Uterus (tissue), 4 donors: ENCODE results near the gene DHFR. TPM values are rescaled to one million over a fixed set of nuclear protein-coding genes. Genes with fewer than 3 reads are reported as not detected.

Experiments used
- DNase-seq, 2 donors: peaks; one replicate each; pipeline ENCODE4 v3.0.0-alpha.2; 2019 to 2020
- H3K27ac ChIP-seq, 2 donors: fragments of 200-600 bp; sonication (generic); 1 replicate in 1 of 2; 2 replicates in 1 of 2; pipeline ENCODE4 v1.5.1; 2016 to 2018
- H3K27me3 ChIP-seq, 2 donors: fragments of 200-600 bp; sonication (generic); one replicate each; pipeline ENCODE4 v1.5.1; 2018 to 2019; ENCODE audit warnings: control low read depth in 1 of 2
- H3K36me3 ChIP-seq, 2 donors: fragments of 200-600 bp; sonication (generic); one replicate each; pipeline ENCODE4 v1.5.1; 2019; ENCODE audit warnings: control low read depth in 1 of 2
- H3K4me1 ChIP-seq, 2 donors: fragments of 200-600 bp; sonication (generic); one replicate each; pipeline ENCODE4 v1.5.1; 2018 to 2019; ENCODE audit warnings: control low read depth in 1 of 2
- H3K4me3 ChIP-seq, 2 donors: fragments of 200-600 bp; sonication (generic); 1 replicate in 1 of 2; 2 replicates in 1 of 2; pipeline ENCODE4 v1.5.1; 2018 to 2019; ENCODE audit warnings: mild to moderate bottlenecking in 1 of 2
- H3K9me3 ChIP-seq, 2 donors: fragments of 200-600 bp; sonication (generic); one replicate each; pipeline ENCODE4 v1.5.1; 2019; ENCODE audit warnings: control low read depth in 1 of 2
- POLR2A ChIP-seq, 2 donors: fragments of 450-650 bp; IDR thresholded peaks; one replicate each; pipeline ENCODE4 v1.6.1; 2016; ENCODE audit warnings: antibody characterized with exemption in 2 of 2, mild to moderate bottlenecking in 1 of 2, moderate library complexity in 1 of 2
- intact Hi-C: fragments of 100-400 bp; cut with DNase I; formaldehyde crosslinking; loops from one replicate; pipeline ENCODE4 v1.15.1; 2023; ENCODE audit warnings: low total_unique reads
- total RNA-seq, 4 donors: library from RNA; depleted of rRNA in 3 of 4; stranded (reverse); fragments of >200 nt in 3 of 4; gene quantifications; one replicate each; pipeline versions ENCODE4 v1.1.0 to v1.2.4, GENCODE V29; 2014 to 2023
- TF ChIP-seq, protein P1 (sequence below), 4 experiments: fragments of 200-600 bp in 2 of 4; fragments of 450-650 bp in 2 of 4; sonication (generic) in 2 of 4; IDR thresholded peaks; one replicate each; pipeline ENCODE4 v1.5.1; 2016 to 2019; ENCODE audit warnings: antibody characterized with exemption in 4 of 4, mild to moderate bottlenecking in 2 of 4, moderate library complexity in 1 of 4
- donor health status: DM: yes; HTN: yes; CAD: no.

The DHFR gene
- total RNA-seq, 4 donors from 2014 or later: 1.8 to 39.6 (median 4.7) TPM

DNA sequence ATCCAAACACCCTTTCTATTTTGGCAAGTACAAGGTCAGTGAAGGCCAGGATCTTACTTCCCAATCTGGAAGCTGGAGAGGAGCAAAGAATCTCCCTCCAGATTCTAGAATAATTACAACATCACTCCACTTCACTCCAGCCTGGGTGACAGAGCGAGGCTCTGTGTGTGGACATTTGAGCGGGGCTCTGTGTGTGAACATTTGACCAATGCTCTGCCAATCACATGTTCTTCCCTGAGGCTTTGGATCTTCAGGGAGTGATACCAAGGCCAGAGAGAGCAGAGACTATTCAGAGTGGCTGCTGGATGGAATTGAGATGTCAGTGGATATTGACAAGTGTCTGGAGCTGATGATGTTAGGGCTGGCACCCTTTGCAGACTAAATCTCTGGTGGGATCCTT, 60.0 kb downstream of the DHFR start:
- Histone ChIP-seq H3K36me3 (no peaks in the 10 kb centered on the region), H3K27me3 (no peaks in the 10 kb centered on the region), H3K9me3 (no peaks in the 10 kb centered on the region), H3K4me1 (no peaks in the 10 kb centered on the region), H3K27ac (no peak overlapping the region), H3K4me3 (no peak overlapping the region)
- TF ChIP-seq, protein P1, sequence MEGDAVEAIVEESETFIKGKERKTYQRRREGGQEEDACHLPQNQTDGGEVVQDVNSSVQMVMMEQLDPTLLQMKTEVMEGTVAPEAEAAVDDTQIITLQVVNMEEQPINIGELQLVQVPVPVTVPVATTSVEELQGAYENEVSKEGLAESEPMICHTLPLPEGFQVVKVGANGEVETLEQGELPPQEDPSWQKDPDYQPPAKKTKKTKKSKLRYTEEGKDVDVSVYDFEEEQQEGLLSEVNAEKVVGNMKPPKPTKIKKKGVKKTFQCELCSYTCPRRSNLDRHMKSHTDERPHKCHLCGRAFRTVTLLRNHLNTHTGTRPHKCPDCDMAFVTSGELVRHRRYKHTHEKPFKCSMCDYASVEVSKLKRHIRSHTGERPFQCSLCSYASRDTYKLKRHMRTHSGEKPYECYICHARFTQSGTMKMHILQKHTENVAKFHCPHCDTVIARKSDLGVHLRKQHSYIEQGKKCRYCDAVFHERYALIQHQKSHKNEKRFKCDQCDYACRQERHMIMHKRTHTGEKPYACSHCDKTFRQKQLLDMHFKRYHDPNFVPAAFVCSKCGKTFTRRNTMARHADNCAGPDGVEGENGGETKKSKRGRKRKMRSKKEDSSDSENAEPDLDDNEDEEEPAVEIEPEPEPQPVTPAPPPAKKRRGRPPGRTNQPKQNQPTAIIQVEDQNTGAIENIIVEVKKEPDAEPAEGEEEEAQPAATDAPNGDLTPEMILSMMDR (IDR thresholded peaks at IDR 0.05): no peak
- DNase-seq: no peak
- intact Hi-C loops: no loop called here

DNA sequence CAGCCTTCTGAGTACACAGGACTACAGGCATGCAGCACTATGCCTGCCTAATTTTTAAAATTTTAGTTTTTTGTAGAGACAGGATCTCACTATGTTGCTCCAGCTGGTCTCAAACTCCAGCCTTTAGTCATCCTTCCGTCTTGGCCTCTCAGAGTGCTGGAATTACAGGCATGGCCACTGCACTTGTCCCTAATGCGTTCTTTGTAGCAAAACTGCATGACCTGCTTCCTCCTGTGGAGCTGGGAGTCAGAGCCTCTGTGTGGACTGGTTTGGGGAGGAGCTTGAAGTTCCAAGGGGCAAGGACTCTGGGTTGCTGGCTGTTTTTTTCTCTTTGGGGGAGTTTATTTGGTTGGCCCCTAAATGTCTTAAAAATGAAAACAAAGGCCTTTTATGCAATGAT, 62.0 kb downstream of the DHFR start:
- Histone ChIP-seq H3K4me3 (no peak overlapping the region), H3K27ac (no peak overlapping the region), H3K36me3 (no peaks in the 10 kb centered on the region), H3K4me1 (no peaks in the 10 kb centered on the region), H3K27me3 (no peaks in the 10 kb centered on the region), H3K9me3 (no peaks in the 10 kb centered on the region)
- intact Hi-C loops: no loop called here
- no peak for DNase-seq
- TF ChIP-seq, protein P1 (IDR thresholded peaks at IDR 0.05): no peak
- no peak for TF ChIP-seq POLR2A (IDR thresholded peaks at IDR 0.05)

DNA sequence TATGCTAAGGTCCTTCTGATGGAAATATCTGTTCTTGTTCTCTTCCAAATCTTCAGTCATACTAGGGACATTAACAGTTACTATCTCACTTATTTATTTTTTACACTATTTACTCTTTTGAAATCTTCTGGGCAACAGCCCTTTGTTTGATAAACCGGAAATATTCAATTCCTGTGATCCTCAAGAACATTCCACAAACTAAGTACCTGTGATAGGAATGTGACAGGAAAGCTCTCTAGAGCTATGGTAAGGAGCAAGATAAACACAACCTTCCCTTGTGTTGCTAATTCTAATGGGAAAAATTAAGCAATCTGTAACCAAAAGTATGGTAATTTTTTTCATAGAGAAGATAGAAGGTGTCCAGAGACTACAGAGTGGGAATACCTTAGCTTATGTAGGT, 62.7 kb downstream of the DHFR start:
- H3K9me3 ChIP-seq: no peaks in the 10 kb centered on the region
- H3K27ac ChIP-seq: no peak overlapping the region
- H3K4me1 ChIP-seq: no peaks in the 10 kb centered on the region
- no peaks in the 10 kb centered on the region for H3K27me3 ChIP-seq
- TF ChIP-seq, protein P1 (IDR thresholded peaks at IDR 0.05): no peak
- TF ChIP-seq POLR2A (IDR thresholded peaks at IDR 0.05): no peak
- intact Hi-C loops: no loop called here
- H3K4me3 ChIP-seq: no peak overlapping the region
- no peak for DNase-seq
- no peaks in the 10 kb centered on the region for H3K36me3 ChIP-seq

DNA sequence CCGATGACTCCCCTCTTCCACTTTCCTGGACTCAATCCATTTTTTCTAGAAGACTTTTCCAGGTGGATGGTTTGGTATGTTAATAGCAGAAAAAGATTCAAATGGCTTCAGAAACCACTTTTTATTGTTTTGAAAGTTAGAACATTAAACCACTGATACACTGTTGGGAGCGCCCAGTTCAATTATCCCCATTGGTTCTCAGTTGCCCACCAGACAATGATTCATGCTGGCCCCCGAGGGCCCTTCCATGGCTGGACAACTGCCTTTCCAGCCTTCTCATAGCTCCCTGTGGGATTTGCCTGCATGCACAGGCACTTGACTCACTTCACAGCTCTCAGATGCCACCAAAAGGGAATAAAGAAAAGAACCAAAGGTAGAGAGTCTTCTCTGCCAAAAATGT, 63.4 kb downstream of the DHFR start:
- intact Hi-C loops: no loop called here
- Histone ChIP-seq H3K36me3 (no peaks in the 10 kb centered on the region), H3K4me1 (no peaks in the 10 kb centered on the region), H3K27ac (no peak overlapping the region), H3K9me3 (no peaks in the 10 kb centered on the region), H3K4me3 (no peak overlapping the region), H3K27me3 (no peaks in the 10 kb centered on the region)
- DNase-seq: no peak
- TF ChIP-seq, protein P1 (IDR thresholded peaks at IDR 0.05): no peak
- TF ChIP-seq POLR2A (IDR thresholded peaks at IDR 0.05): no peak

DNA sequence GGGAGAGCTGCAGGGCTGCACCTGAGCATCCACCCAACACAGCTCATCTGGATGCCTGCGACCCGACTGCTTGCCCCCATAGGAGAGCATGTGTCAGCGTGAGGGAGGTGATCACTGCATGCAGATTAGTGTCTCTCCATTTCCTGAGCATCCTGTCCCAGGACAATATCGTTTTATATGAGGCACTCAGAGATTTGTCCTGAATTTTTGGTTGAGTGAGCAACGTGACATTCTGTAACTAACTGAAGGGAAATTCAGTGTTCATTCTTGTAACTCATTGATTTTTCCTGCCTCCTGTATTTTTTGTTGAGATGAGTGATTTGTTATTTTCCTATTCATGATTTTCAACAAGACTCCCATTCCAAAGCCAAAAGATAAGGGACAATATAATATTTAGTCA, 64.0 kb downstream of the DHFR start:
- Histone ChIP-seq H3K4me3 (no peak overlapping the region), H3K4me1 (no peaks in the 10 kb centered on the region), H3K9me3 (no peaks in the 10 kb centered on the region), H3K36me3 (no peaks in the 10 kb centered on the region), H3K27me3 (no peaks in the 10 kb centered on the region), H3K27ac (no peak overlapping the region)
- intact Hi-C loops: no loop called here
- no peak for DNase-seq
- TF ChIP-seq, protein P1 (IDR thresholded peaks at IDR 0.05): no peak
- no peak for TF ChIP-seq POLR2A (IDR thresholded peaks at IDR 0.05)
